ENCODE results near the gene PRKN. TPM values are rescaled to one million over a fixed set of nuclear protein-coding genes. Genes with fewer than 3 reads are reported as not detected.

The PRKN gene
- total and polyA plus RNA-seq, 2 donors (not counting 3 experiments of a cell fraction or from before 2014, with no cell fraction given), result 0.06 TPM; not detected in 1

GRCh38 chr6:162700966-162701365, 26.6 kb downstream of the PRKN start:
- TF ChIP-seq FOS (IDR thresholded peaks at IDR 0.05; ENCODE audit: borderline replicate concordance, insufficient read depth, low read length), result no peak
- no peak for TF ChIP-seq CTCF (IDR thresholded peaks at IDR 0.05; ENCODE audit: extremely low read depth in 1 of 2, insufficient read depth in 1 of 2, low read depth in 1 of 2, low read length in 2 of 2)
- no peak for TF ChIP-seq GATA2 (IDR thresholded peaks at IDR 0.05; ENCODE audit: insufficient read depth, insufficient read length, low read depth, low read length)
- no peak for TF ChIP-seq JUN (IDR thresholded peaks at IDR 0.05; ENCODE audit: borderline replicate concordance, insufficient read depth, insufficient read length, low read depth)
- Histone ChIP-seq H3K36me3 (ENCODE audit: control insufficient read depth in 2 of 2, extremely low read depth in 1 of 2, insufficient read depth in 2 of 2, low read length in 2 of 2) (no peaks in the 10 kb centered on the region), H4K20me1 (replicated peaks; ENCODE audit: control insufficient read depth, extremely low read depth, insufficient read depth, low read length) (no peaks in the 10 kb centered on the region), H3K4me3 (replicated peaks in 1 of 3; ENCODE audit: insufficient read depth in 1 of 3, low read depth in 1 of 3, low read length in 3 of 3) (no peak overlapping the region), H3K27me3 (ENCODE audit: control insufficient read depth in 2 of 2, insufficient read depth in 2 of 2, low read length in 2 of 2) (no peaks in the 10 kb centered on the region), H3K9me1 (replicated peaks; ENCODE audit: control insufficient read depth, extremely low read depth, insufficient read depth, low read length) (no peaks in the 10 kb centered on the region), H2AFZ (ENCODE audit: low read depth, low read length) (no peak overlapping the region), H3K9me3 (replicated peaks; ENCODE audit: control insufficient read depth, insufficient read depth, low read length) (no peaks in the 10 kb centered on the region), H3K79me2 (ENCODE audit: control insufficient read depth, insufficient read depth, low read length) (no peaks in the 10 kb centered on the region), H3K9ac (replicated peaks; ENCODE audit: extremely low read depth, insufficient read depth, low read length) (no peak overlapping the region), H3K4me1 (ENCODE audit: control insufficient read depth, extremely low read depth, insufficient read depth, low read length) (no peaks in the 10 kb centered on the region), H3K4me2 (ENCODE audit: insufficient read depth, low read length) (no peak overlapping the region), H3K27ac (ENCODE audit: insufficient read depth, low read depth, low read length) (no peak overlapping the region)
- CTCF ChIA-PET, result no interaction called here
- dilution Hi-C loops (cut with MboI; ENCODE audit: extremely low pct_ligation_motif_present, low sequenced_read_pairs), result no loop called here
- no TSS peak for BruUV-seq (replicated peaks)
- no peak for DNase-seq (ENCODE audit: low read depth, low spot score)
- no peak for FAIRE-seq
- intact Hi-C loops (cut with micrococcal nuclease), result no loop called here
- POLR2A ChIA-PET, result no interaction called here

GRCh38 chr6:162699961-162700360, 27.6 kb downstream of the PRKN start:
- H2AFZ ChIP-seq (ENCODE audit: low read depth, low read length), result no peak overlapping the region
- no peaks in the 10 kb centered on the region for H3K36me3 ChIP-seq (ENCODE audit: control insufficient read depth in 2 of 2, extremely low read depth in 1 of 2, insufficient read depth in 2 of 2, low read length in 2 of 2)
- H4K20me1 ChIP-seq (replicated peaks; ENCODE audit: control insufficient read depth, extremely low read depth, insufficient read depth, low read length), result no peaks in the 10 kb centered on the region
- dilution Hi-C loops (cut with MboI; ENCODE audit: extremely low pct_ligation_motif_present, low sequenced_read_pairs), result no loop called here
- H3K79me2 ChIP-seq (ENCODE audit: control insufficient read depth, insufficient read depth, low read length), result no peaks in the 10 kb centered on the region
- H3K4me3 ChIP-seq (replicated peaks in 1 of 3; ENCODE audit: insufficient read depth in 1 of 3, low read depth in 1 of 3, low read length in 3 of 3), result no peak overlapping the region
- POLR2A ChIA-PET, result no interaction called here
- H3K27ac ChIP-seq (ENCODE audit: insufficient read depth, low read depth, low read length), result no peak overlapping the region
- H3K9me1 ChIP-seq (replicated peaks; ENCODE audit: control insufficient read depth, extremely low read depth, insufficient read depth, low read length), result no peaks in the 10 kb centered on the region
- DNase-seq (ENCODE audit: low read depth, low spot score) (no peak), FAIRE-seq (no peak)
- H3K4me2 ChIP-seq (ENCODE audit: insufficient read depth, low read length), result no peak overlapping the region
- CTCF ChIA-PET, result no interaction called here
- no peaks in the 10 kb centered on the region for H3K4me1 ChIP-seq (ENCODE audit: control insufficient read depth, extremely low read depth, insufficient read depth, low read length)
- H3K9me3 ChIP-seq (replicated peaks; ENCODE audit: control insufficient read depth, insufficient read depth, low read length), result no peaks in the 10 kb centered on the region
- intact Hi-C loops (cut with micrococcal nuclease), result no loop called here
- H3K27me3 ChIP-seq (ENCODE audit: control insufficient read depth in 2 of 2, insufficient read depth in 2 of 2, low read length in 2 of 2), result no peaks in the 10 kb centered on the region
- no peak for TF ChIP-seq POLR2A (IDR thresholded peaks at IDR 0.05; ENCODE audit: low read depth, low read length)
- TF ChIP-seq CTCF (IDR thresholded peaks at IDR 0.05; ENCODE audit: extremely low read depth in 1 of 2, insufficient read depth in 1 of 2, low read depth in 1 of 2, low read length in 2 of 2), result no peak
- no peak for TF ChIP-seq FOS (IDR thresholded peaks at IDR 0.05; ENCODE audit: borderline replicate concordance, insufficient read depth, low read length)
- no peak for TF ChIP-seq MAX (IDR thresholded peaks at IDR 0.05; ENCODE audit: insufficient read depth, insufficient read length)
- TF ChIP-seq EZH2 (IDR thresholded peaks at IDR 0.05; ENCODE audit: borderline replicate concordance, low read depth, low read length, severe bottlenecking), result no peak
- TF ChIP-seq GATA2 (IDR thresholded peaks at IDR 0.05; ENCODE audit: insufficient read depth, insufficient read length, low read depth, low read length), result no peak
- TF ChIP-seq POLR2AphosphoS5 (IDR thresholded peaks at IDR 0.05; ENCODE audit: insufficient read depth, low read depth, low read length), result no peak
- no peak for TF ChIP-seq MYC (IDR thresholded peaks at IDR 0.05; ENCODE audit: low read depth, low read length)
- TF ChIP-seq JUN (IDR thresholded peaks at IDR 0.05; ENCODE audit: borderline replicate concordance, insufficient read depth, insufficient read length, low read depth), result no peak
- no peak overlapping the region for H3K9ac ChIP-seq (replicated peaks; ENCODE audit: extremely low read depth, insufficient read depth, low read length)
- no TSS peak for BruUV-seq (replicated peaks)

Measured in endothelial cell of umbilical vein (primary cell).